ENCODE results near the gene C4B.
"Not testable (repeated sequence)": the region's sequence is repeated elsewhere in the genome, so short reads cannot be mapped to it uniquely, and the experiment has no call there.

The C4B gene

DNA sequence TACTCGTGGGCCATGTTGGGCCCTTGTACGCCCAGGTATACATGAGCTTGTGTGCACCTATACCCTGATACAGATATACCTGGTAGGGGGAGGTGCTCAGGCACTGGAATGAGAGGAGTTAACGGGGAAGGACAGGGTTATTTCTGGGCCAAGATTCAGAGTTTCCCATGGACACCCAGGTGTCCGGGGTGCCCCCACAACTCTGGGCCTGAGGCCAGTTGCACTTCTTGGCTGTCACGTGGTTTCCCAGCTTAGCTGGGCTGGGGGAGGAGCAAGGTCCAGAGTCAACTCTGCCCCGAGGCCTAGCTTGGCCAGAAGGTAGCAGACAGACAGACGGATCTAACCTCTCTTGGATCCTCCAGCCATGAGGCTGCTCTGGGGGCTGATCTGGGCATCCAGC lies 32.9 kb upstream of the C4B start, which contains the start of gene C4A:
C4A (plus strand) TSS at position 314 of the 400 bp plus-strand sequence; CDS start at position 365, 51 bp downstream.
- DNase-seq = not testable (repeated sequence)

DNA sequence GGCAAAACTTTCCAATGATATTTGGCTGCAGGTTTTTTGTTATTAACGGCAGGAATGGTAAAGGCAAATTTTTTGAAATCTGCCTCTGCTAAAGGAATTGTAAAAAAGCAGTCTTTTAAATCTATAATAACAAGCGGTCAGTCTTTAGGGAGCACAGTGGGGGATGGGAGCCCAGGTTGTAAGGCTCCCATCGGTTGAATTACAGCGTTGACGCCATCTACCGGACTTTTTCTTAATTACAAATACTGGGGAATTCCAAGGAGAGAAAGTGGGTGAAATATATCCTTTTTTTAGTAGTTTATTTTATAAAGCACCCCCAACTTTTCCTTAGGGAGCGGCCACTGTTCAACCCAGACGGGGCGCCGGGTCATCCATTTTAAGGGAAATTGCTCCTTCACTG lies 25.2 kb upstream of the C4B start:
- not testable (repeated sequence) for DNase-seq

DNA sequence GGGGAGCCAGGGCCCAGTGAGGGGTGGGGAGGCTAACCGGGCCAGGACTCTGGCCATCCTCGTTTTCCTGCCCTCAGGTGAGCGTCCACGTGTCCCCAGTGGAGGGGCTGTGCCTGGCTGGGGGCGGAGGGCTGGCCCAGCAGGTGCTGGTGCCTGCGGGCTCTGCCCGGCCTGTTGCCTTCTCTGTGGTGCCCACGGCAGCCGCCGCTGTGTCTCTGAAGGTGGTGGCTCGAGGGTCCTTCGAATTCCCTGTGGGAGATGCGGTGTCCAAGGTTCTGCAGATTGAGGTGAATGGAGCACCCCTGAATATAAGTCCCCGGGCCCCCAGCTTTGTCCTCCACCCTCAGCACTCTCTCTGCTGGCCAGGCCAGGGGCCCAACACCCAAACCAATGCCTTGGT lies 20.2 kb upstream of the C4B start:
- DNase-seq = not testable (repeated sequence)

DNA sequence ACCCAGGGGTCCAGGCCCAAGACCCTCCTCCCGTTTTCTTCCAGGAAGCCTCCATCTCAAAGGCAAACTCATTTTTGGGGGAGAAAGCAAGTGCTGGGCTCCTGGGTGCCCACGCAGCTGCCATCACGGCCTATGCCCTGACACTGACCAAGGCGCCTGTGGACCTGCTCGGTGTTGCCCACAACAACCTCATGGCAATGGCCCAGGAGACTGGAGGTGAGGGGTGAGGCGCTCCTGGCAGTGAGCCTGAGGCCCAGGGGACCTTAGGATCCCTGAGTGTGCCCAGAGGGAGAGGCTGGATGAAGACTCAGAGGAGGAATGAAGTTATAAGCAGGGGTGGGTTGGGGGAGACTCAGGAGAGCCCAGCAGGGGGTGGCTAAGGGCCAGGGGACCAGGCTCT lies 18.2 kb upstream of the C4B start:
- DNase-seq = not testable (repeated sequence)

DNA sequence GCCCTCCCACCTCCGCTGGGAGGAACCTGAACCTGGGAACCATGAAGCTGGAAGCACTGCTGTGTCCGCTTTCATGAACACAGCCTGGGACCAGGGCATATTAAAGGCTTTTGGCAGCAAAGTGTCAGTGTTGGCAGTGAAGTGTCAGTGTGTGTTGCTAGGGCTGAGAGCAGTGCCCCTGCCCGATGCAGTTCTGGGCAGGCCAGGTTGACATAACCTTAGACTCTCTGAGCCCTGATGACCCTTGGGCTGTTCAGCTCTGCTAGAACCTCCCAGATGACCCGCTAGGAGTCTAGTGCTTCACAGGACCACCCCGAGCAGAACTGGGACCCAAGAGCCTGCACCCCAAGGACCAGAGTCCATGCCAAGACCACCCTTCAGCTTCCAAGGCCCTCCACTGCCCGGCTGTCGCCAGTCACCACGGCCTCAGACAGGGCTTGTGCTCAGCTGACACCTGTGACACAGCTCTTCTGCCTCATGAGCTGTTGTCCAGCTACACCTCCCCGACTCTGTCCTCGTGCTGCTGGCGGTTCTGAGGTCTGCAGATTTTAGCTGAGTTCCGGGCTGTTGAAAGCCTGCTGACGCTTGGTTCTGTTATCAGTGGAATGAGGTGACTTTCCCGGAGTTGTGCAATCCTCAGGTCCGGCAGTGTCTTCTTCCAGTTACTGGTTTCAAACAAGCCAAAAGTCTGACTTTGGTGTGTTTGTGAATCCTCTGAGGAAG lies 11.9 kb upstream of the C4B start:
- DNase-seq = not testable (repeated sequence)

DNA sequence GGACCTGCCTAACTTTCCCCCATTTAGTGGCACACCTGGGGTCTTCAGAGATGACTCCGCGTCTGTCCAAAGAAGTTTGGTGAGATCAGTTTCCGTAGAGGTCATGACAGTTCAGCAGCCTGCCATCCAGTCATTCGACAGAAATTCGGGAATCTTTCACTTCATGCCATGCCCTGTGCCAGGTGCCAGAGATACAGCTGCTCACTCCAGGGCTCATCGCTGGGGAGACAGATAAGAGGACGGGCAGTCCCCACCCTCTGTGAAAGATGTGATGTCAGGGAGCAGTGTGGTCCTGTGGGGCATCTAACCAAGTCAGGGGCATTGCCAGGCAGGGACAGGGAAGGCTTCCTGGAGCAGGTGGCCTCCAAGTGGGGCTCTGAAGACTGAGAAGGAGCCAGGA lies 11.3 kb upstream of the C4B start:
- not testable (repeated sequence) for DNase-seq

DNA sequence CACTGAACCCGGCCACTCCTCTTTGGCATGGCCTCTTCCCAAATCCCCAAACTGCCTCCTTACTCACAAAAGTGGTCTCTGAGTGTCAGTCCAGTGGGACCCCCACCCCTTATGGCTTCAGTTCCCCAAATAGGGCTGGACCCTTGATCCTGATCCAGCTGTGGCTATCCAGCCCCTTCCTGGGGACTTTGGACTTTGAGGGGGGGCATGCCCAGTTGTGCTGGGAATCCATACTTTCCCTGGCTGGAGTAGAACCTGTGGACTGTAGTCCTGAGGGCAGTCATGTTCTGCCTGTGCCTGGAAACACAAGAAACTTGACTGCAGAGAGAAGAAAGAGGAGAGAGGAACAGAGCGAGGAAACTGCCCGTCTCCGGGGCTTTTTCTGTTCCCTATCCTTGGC lies 10.2 kb upstream of the C4B start:
- DNase-seq = not testable (repeated sequence)

DNA sequence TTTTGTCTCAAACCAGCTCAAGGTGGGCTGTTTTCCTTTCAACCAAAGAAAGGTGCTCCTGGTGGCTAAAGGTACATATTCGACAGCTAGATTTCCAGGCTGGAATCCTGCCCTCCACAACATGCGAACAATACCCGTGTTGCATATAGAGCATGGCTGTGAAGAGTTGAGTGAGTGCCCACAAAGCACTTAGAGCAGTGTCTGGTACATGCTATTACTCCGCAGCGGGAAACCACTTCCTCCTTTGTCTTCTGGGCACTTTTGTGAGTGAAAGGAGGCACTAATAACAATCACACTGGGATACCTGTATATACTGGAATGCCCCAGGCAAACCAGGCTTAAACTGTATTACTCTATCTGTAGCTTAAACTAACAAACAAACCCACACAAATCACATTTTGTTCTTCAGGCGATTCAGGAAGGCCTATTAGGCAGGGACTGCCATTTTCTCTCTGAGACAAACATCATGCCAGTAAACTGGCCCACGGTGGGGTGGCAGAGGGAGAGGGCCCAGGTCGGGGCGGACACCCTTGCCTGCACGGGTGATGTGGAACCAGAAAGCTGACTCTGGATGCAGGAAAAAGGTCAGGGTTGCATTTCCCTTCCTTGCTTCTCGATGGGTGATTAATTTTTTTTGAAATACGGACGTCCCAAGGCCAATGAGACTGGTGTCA lies 9.6 kb upstream of the C4B start:
- DNase-seq = not testable (repeated sequence)

DNA sequence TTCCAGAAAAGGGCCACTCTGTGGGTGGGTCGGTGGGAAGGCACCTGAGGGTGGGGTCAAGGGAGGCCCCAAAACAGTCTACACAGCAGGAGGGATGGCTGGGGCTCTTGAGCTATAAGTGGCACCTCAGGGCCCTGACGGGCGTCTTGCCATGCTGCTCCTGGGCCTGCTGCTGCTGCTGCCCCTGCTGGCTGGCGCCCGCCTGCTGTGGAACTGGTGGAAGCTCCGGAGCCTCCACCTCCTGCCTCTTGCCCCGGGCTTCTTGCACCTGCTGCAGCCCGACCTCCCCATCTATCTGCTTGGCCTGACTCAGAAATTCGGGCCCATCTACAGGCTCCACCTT lies 9.1 kb upstream of the C4B start:
- not testable (repeated sequence) for DNase-seq

DNA sequence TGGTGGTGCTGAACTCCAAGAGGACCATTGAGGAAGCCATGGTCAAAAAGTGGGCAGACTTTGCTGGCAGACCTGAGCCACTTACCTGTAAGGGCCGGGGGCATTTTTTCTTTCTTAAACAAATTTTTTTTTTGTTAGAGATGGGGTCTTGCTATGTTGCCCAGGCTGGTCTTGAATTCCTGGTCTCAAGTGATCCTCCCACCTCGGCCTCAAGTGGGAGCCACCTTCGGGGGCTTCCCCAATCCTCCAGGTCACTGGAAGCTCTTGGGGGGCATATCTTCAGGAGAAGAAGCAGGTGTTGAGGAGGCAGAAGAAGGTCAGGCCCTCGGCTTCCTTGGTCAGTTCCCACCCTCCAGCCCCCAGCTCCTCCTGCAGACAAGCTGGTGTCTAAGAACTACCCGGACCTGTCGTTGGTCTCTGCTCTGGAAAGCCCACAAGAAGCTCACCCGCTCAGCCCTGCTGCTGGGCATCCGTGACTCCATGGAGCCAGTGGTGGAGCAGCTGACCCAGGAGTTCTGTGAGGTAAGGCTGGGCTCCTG lies 8.5 kb upstream of the C4B start:
- not testable (repeated sequence) for DNase-seq

DNA sequence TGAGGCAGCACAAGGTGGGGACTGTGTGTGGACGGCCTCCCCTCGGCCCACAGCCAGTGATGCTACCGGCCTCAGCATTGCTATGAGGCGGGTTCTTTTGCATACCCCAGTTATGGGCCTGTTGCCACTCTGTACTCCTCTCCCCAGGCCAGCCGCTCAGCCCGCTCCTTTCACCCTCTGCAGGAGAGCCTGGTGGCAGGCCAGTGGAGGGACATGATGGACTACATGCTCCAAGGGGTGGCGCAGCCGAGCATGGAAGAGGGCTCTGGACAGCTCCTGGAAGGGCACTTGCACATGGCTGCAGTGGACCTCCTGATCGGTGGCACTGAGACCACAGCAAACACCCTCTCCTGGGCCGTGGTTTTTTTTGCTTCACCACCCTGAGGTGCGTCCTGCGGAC lies 7.5 kb upstream of the C4B start:
- DNase-seq = not testable (repeated sequence)

DNA sequence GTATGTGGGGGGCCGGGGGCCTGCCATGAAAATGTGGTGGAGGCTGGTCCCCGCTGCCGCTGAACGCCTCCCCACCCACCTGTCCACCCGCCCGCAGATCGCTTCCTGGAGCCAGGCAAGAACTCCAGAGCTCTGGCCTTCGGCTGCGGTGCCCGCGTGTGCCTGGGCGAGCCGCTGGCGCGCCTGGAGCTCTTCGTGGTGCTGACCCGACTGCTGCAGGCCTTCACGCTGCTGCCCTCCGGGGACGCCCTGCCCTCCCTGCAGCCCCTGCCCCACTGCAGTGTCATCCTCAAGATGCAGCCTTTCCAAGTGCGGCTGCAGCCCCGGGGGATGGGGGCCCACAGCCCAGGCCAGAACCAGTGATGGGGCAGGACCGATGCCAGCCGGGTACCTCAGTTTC lies 6.6 kb upstream of the C4B start:
- DNase-seq = not testable (repeated sequence)

DNA sequence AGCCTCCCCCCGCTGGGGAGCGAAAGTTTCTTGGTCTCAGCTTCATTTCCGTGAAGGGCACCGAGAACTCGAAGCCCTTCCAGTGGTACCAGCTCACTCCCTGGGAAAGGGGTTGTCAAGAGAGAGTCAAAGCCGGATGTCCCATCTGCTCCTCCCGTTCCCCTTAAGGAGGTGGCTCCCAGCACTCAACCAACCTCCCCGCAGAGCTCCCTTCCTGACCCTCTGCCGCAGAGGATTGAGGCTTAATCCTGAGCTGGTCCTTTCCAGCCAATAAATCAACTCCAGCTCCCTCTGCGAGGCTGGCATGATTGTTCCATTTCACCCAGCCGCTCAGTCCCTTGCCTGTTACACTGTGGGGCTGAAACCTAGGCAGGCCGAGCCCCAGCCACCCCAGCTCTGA lies 6.0 kb upstream of the C4B start:
- not testable (repeated sequence) for DNase-seq

DNA sequence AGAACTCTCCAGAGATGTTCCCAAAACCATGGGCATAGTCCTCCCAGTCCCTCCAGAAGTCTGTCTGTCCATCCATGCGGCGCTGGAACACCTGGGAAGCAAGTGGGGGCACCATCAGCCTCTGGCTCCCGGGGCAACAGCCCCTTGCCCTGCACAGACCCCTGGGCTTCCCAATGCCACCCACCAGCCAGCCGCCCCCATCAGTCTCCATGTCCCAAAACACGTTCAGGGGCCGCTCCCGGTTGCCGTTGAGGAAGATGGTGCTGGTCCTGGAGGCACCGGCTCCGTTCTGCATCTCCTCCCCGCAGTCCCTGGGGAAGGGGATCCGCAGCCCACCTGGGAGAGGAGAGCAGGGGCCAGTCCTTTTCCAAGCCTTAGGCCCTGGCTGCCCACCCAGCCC lies 5.1 kb upstream of the C4B start:
- DNase-seq = not testable (repeated sequence)

DNA sequence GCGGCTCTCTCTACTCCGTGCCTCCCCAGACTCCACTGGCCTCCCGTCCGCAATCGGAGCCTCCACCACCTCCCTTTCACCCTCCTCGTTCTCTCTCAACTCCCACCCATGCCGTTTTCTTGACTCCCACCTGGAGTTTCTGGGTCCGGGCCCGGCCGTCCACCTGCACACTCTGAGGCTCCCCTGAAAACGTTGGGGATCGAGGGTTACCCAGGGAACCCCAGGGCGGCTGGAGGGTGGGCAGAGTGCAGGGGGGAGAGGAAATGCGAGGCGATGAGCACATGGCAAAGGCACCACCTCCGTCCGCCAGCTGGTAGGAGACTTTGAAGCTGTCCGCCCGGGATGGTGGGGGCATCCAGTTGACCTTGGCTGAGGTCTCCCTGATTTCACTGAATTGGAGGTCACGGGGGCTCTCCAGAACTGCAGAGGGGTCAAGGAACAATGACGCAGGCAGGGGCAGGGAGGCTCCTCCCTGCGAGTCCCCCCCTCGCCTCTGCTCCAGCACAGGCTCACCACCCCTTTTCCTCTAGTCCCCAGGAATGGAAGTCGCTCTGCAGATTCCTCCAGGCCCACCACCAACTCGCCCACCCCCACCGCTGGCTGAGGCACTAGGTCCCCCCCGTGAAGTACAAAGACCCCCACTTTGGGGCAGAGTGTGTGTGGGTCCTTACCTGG lies 3.6 kb upstream of the C4B start:
- not testable (repeated sequence) for DNase-seq

DNA sequence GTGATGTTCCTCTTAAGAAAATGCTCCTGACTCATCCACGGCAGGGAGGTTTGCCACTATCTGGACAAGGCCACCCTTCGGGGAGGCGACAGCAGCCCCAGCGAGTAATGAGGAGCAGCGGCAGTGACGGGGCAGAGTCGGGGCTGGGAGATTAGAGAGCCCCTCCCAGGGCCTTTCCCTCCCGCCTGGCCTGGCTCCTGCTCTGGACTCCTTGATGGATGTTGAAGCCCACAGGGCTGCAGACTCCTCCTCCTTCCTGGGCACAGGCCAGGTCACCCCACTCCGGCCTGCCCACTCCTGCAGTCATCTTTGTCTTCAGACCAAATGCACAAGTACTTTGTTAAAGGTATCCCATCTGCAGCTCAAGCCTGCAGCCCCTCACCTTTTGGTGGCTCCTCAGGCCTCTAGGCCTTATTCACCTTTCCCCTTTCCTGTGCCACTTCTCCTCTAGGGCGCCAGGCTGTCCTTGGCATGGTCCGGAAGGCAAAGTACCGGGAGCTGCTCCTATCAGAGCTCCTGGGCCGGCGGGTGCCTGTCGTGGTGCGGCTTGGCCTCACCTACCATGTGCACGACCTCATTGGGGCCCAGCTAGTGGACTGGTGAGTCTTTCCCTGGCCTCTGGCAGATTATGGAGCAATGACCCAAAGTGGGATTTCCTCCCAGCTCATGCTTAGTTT lies 1.5 kb upstream of the C4B start:
- not testable (repeated sequence) for DNase-seq

DNA sequence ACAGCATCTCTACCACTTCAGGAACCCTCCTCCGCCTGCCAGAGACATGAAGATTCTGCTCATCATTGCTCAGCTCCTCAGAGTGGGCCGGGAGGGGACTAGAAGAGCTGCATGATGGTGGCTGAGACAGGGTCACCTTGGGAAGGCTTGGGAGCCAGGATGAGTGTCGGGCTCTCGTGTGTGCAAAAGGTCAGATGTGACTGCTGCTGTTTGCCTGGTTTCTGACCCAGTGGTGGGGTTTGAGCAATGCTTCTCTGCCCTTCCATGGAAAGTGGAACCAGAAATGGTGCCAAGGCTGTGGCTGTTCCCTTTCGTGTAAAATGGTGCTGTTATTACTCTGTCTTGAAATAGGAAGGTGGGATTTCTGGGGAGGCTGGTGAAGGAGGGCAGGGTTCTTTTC lies 857 bp upstream of the C4B start:
- DNase-seq = not testable (repeated sequence)

DNA sequence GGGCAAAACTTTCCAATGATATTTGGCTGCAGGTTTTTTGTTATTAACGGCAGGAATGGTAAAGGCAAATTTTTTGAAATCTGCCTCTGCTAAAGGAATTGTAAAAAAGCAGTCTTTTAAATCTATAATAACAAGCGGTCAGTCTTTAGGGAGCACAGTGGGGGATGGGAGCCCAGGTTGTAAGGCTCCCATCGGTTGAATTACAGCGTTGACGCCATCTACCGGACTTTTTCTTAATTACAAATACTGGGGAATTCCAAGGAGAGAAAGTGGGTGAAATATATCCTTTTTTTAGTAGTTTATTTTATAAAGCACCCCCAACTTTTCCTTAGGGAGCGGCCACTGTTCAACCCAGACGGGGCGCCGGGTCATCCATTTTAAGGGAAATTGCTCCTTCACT lies 7.5 kb downstream of the C4B start:
- not testable (repeated sequence) for DNase-seq

DNA sequence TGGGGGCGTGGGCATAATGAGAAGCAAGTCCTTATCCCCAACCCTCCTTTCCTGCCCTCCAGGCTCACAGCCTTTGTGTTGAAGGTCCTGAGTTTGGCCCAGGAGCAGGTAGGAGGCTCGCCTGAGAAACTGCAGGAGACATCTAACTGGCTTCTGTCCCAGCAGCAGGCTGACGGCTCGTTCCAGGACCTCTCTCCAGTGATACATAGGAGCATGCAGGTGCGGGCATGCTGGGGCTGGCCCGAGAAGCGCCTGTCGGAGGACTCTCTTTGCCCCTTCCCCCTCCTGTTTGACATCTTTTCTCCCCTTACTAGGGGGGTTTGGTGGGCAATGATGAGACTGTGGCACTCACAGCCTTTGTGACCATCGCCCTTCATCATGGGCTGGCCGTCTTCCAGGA lies 14.0 kb downstream of the C4B start:
- DNase-seq = not testable (repeated sequence)

DNA sequence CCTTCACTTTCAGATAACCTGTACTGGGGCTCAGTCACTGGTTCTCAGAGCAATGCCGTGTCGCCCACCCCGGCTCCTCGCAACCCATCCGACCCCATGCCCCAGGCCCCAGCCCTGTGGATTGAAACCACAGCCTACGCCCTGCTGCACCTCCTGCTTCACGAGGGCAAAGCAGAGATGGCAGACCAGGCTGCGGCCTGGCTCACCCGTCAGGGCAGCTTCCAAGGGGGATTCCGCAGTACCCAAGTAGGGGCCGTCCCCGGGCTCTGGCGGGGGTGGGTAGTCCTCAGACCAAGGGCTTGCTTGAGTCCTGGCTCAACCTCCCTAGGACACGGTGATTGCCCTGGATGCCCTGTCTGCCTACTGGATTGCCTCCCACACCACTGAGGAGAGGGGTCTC lies 15.0 kb downstream of the C4B start:
- DNase-seq = not testable (repeated sequence)

DNA sequence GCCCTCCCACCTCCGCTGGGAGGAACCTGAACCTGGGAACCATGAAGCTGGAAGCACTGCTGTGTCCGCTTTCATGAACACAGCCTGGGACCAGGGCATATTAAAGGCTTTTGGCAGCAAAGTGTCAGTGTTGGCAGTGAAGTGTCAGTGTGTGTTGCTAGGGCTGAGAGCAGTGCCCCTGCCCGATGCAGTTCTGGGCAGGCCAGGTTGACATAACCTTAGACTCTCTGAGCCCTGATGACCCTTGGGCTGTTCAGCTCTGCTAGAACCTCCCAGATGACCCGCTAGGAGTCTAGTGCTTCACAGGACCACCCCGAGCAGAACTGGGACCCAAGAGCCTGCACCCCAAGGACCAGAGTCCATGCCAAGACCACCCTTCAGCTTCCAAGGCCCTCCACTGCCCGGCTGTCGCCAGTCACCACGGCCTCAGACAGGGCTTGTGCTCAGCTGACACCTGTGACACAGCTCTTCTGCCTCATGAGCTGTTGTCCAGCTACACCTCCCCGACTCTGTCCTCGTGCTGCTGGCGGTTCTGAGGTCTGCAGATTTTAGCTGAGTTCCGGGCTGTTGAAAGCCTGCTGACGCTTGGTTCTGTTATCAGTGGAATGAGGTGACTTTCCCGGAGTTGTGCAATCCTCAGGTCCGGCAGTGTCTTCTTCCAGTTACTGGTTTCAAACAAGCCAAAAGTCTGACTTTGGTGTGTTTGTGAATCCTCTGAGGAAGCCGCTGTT lies 20.9 kb downstream of the C4B start:
- DNase-seq = not testable (repeated sequence)

DNA sequence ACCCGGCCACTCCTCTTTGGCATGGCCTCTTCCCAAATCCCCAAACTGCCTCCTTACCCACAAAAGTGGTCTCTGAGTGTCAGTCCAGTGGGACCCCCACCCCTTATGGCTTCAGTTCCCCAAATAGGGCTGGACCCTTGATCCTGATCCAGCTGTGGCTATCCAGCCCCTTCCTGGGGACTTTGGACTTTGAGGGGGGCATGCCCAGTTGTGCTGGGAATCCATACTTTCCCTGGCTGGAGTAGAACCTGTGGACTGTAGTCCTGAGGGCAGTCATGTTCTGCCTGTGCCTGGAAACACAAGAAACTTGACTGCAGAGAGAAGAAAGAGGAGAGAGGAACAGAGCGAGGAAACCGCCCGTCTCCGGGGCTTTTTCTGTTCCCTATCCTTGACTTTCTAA lies 22.5 kb downstream of the C4B start:
- DNase-seq = not testable (repeated sequence)

Measured in OCI-M1 (cell line).